HFF-Myc (cell line): ENCODE measurements around the gene LRPAP1.

ENCODE experiments used
- DNase-seq: peaks from one replicate; pipeline ENCODE4 v3.0.0-alpha.2; 2011; ENCODE audit warnings: low read depth; ENCODE audit errors: extremely low read depth
- H3K4me3 ChIP-seq: replicated peaks from 2 replicates; pipeline ENCODE4 v1.5.1; 2011; ENCODE audit warnings: low read depth, mild to moderate bottlenecking, control low read depth, low read length
- TF ChIP-seq, protein P1 (sequence below): IDR thresholded peaks from 2 replicates; pipeline ENCODE4 v1.5.1; 2012; ENCODE audit warnings: mild to moderate bottlenecking, low read depth, low read length, control low read depth; ENCODE audit errors: missing control alignments

The LRPAP1 gene

DNA sequence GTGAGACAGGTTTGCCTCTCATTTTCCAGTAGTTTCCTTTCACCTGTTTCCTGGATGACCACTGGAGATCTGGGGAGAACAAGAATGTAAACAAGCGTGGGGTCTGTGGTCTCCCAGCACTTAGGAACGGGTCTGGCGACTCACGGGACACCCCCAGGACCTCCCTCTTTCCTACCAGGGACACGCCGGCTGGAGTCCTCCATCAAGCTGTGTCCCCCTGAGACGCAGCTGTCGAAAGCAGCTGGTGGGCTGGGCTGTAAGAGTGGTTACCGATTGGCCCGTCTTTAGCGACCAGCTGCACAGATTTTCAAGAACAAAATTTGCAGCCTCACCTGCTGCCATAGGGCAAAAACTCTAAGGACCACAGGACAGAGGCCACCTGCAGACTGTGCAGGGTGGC is 11.9 kb downstream of the LRPAP1 start:
- TF ChIP-seq, protein P1, sequence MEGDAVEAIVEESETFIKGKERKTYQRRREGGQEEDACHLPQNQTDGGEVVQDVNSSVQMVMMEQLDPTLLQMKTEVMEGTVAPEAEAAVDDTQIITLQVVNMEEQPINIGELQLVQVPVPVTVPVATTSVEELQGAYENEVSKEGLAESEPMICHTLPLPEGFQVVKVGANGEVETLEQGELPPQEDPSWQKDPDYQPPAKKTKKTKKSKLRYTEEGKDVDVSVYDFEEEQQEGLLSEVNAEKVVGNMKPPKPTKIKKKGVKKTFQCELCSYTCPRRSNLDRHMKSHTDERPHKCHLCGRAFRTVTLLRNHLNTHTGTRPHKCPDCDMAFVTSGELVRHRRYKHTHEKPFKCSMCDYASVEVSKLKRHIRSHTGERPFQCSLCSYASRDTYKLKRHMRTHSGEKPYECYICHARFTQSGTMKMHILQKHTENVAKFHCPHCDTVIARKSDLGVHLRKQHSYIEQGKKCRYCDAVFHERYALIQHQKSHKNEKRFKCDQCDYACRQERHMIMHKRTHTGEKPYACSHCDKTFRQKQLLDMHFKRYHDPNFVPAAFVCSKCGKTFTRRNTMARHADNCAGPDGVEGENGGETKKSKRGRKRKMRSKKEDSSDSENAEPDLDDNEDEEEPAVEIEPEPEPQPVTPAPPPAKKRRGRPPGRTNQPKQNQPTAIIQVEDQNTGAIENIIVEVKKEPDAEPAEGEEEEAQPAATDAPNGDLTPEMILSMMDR: no peak
- DNase-seq: no peak
- no peak overlapping the region for H3K4me3 ChIP-seq

DNA sequence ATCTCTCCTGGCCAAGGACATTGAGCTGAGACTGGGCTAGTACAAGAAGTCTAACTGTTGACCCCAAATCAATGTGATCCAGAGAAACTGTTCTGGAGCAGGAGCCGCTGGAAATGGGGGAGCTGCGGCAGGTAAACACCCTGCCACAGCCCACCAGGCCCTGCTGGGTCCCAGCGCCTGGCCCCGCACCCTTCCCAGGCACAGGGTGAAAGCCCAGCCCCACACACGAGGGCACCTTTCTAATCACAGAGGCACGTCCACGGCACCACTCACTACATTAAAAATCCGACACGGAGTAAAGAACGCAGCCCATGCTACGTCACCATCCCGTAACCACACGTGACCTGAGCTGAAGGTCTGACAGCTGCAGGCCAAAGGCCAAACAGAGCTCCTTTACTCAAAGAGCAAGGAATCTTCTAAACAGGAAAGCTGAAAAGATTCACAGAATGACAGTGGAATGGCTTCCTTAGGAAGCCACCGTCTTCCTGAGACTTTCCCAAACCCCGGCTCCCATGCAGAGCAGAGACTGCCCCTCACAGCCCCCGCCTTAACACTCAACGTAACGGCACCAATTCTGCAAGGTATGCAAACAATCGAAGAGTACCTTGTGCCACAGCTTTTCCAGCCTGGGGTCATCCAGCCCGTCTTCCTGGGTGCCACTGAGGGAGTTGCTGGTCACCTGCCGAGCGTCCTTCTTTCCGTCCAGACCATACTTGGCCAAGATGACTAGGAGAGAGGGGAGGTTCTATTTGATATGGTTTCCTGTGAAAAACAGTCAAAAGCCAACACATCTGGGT is 12.6 kb downstream of the LRPAP1 start:
- TF ChIP-seq, protein P1: no peak
- no peak overlapping the region for H3K4me3 ChIP-seq
- DNase-seq: no peak

DNA sequence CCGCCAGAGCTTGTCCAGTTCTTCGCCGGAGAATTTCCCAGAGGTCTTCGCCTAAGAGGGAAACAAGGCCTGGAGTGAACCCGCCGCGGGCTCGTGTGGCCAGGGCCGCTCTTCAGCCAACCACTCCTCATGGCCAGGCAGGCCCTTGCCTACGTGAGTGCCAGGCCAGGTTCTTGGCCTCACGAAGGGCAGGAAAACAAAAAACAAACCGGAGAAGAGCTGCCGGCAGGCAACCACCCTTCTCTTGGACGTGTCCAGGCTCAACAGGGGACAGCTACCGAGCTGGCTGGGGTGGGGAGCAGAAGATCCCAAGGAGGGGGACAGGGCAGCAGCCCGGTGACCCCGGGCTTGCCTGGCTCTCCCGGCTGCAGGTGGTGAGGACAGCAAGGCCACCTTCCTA is 13.3 kb downstream of the LRPAP1 start:
- TF ChIP-seq, protein P1: no peak
- H3K4me3 ChIP-seq: no peak overlapping the region
- no peak for DNase-seq

DNA sequence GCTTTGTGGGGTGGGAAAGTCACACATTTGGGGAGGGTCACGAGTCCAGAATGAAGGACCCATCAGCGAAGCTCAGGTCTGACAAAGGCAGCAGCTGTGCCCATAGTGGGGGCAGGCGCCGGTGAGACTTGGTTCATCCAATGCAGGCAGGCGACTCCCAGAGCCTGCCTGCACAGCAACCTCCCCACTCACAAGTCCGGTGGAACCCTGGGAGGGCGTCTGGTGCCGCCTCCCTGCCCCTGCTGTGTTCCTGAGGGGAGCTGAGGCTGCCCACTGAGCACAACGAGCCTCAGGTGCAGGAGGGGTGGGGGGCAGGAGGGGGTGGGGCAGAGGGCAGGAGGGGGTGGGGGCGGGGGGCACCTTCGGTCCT is 13.7 kb downstream of the LRPAP1 start:
- no peak for DNase-seq
- TF ChIP-seq, protein P1: no peak
- H3K4me3 ChIP-seq: no peak overlapping the region

DNA sequence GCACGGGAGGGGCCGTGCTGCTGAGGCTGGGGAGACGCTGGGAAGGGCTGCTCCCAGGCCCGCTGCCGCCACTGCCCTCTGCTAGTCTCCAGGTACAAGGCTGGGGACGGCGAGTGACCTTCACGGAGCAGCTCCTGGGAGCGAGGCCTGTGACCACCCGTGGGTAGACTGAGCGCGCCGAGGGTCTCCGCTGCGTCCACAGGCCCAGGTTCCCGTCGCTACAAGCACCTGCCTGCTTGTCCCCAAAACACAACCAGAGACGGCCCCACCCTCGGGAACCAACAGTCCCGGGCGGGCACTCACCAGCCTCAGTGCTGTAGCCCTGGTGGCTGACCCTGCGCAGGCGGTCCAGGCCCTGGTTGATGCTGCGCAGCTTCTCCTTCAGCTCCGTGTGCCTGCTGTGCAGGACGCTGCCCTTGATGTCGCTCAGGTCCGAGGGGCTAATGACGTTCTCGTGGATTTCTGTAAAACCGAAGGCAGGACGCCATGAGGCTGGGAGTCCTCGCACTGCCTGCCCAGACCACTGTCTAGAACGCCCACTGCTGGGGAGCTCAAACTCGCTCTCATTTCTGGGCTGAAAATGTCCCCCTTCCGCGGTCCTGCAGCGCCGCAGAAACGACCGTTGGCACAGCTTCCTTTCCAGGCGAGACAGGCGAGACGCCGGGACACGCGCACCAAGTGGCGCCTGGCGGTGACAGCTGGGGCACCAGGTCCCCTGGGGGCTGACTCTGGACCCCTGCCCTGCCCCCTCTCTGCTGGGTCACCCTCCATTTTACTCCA is 14.3 kb downstream of the LRPAP1 start:
- H3K4me3 ChIP-seq: no peak overlapping the region
- DNase-seq: no peak
- TF ChIP-seq, protein P1: no peak

DNA sequence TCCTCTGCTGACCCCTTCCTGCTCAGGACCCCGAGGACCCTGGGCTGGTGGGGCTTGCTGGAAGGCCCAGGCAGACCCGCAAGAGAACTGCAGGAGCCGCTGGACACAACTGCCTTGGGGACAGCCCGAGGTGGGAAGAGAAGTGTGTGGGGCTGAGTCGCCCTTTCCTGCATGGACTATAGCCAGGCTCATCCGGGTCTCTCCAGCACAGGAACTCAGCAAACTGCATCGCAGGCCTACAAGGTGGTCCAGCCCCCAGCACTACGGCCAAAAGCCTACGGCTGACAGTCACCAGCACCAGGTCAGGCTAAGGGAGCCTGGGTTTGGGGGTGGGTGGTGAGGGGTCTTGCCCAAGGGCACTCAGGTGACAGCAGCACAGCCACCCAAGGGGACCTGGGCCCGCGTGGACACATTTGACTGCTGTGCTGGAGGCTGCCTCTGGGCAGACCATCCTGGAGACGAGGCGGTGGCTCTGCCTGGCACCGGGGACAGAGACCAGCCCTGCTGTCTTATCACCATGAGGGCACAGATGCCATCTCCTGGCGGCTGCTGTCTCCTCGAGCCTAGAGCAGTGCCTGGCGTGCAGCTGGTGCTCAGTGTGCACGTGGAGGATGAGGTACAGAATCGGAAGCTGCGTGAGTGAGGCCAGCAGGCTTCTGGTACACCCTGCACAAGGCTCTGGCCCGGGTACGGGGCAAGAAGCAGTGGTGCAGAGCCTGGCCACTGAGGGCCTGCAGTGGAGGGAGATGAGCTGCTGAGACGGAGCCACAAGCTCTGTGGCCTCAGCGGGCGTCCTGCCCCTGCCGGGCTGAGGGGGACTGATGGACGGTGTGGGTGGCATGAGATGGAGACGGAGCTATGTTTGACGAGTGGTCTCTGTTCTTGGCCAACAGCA is 15.1 kb downstream of the LRPAP1 start:
- H3K4me3 ChIP-seq: no peak overlapping the region
- TF ChIP-seq, protein P1: no peak
- DNase-seq: no peak
